ENCODE data around the gene ISYNA1.
A peak's percentile ranks its signal among the peaks of the same experiment; 100 is the strongest.

ISYNA1 gene

GRCh38 chr19:18456974-18457373, 19.0 kb upstream of the ISYNA1 start:
- WGBS (ENCODE audit: extremely low coverage, insufficient coverage, low lambda C conversion rate): no CpG with 5 or more reads among the region's 9 CpGs
- H2BK15ac ChIP-seq (replicated peaks; ENCODE audit: low read depth): no peak overlapping the region

DNA sequence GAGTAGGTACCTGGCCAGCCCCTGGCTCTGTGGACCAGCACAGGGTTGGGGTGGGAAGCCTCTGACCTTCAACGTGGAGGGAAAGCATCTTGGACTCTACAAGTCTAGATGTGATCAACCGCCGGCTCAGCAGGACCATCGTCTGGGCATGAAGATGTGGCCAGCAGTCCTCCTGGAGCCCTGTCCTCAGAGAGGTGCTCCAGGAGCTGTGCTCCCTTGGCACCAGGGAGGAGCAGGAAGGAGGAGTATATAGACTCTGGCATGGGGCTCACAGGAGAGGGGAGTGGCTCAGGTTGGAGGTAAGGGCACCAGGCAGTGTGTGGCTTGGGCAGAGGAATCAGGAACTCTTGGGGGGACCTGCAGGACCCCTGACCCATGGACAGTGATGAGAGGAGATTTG, 18.3 kb upstream of the ISYNA1 start:
- WGBS (ENCODE audit: extremely low coverage, insufficient coverage, low lambda C conversion rate): no CpG with 5 or more reads among the region's 4 CpGs

More at GRCh38 chr19:18456974-18457373, 19.0 kb upstream of the ISYNA1 start:
- Histone ChIP-seq H3K4ac (ENCODE audit: low read depth, low read length) (no peak overlapping the region), H3K27me3 (ENCODE audit: insufficient read depth, low read length, poor library complexity) (no peaks in the 10 kb centered on the region), H3K4me2 (ENCODE audit: low read length) (no peak overlapping the region), H3K27ac (ENCODE audit: low read depth, low read length) (no peak overlapping the region), H4K8ac (ENCODE audit: low read depth, low read length) (no peak overlapping the region), H4K5ac (ENCODE audit: low read length) (no peak overlapping the region), H2BK120ac (ENCODE audit: low read depth, low read length) (no peak overlapping the region), H2BK5ac (ENCODE audit: low read length) (no peak overlapping the region), H3K56ac (ENCODE audit: low read length) (no peak overlapping the region), H3K9ac (ENCODE audit: low read length) (no peak overlapping the region), H2AK5ac (ENCODE audit: low read length) (no peak overlapping the region), H3K18ac (ENCODE audit: low read length) (no peak overlapping the region), H3K4me1 (ENCODE audit: control insufficient read depth, low read depth, low read length) (peaks cover 3% of the 10 kb centered on the region), H3K4me3 (ENCODE audit: low read length) (no peak overlapping the region), H3K23ac (ENCODE audit: low read length) (no peak overlapping the region), H3K79me2 (ENCODE audit: control insufficient read depth, insufficient read depth, low read length) (no peaks in the 10 kb centered on the region), H3K36me3 (ENCODE audit: control insufficient read depth, insufficient read depth, low read length) (peaks cover 2% of the 10 kb centered on the region), H3K79me1 (ENCODE audit: low read length) (no peaks in the 10 kb centered on the region)
- no peak for DNase-seq

GRCh38 chr19:18453269-18454024, 15.5 kb upstream of the ISYNA1 start:
- Histone ChIP-seq H2BK5ac (ENCODE audit: low read length) (no peak overlapping the region), H3K27ac (ENCODE audit: low read depth, low read length) (no peak overlapping the region), H3K4ac (ENCODE audit: low read depth, low read length) (no peak overlapping the region), H3K36me3 (ENCODE audit: control insufficient read depth, insufficient read depth, low read length) (no peaks in the 10 kb centered on the region), H3K4me1 (ENCODE audit: control insufficient read depth, low read depth, low read length) (peaks cover 3% of the 10 kb centered on the region), H3K4me3 (ENCODE audit: low read length) (no peak overlapping the region), H3K56ac (ENCODE audit: low read length) (no peak overlapping the region), H3K4me2 (ENCODE audit: low read length) (no peak overlapping the region), H3K79me2 (ENCODE audit: control insufficient read depth, insufficient read depth, low read length) (no peaks in the 10 kb centered on the region), H3K18ac (ENCODE audit: low read length) (no peak overlapping the region), H3K9ac (ENCODE audit: low read length) (no peak overlapping the region), H2AK5ac (ENCODE audit: low read length) (no peak overlapping the region), H2BK15ac (replicated peaks; ENCODE audit: low read depth) (no peak overlapping the region), H3K27me3 (ENCODE audit: insufficient read depth, low read length, poor library complexity) (no peaks in the 10 kb centered on the region), H3K79me1 (ENCODE audit: low read length) (no peaks in the 10 kb centered on the region), H4K8ac (ENCODE audit: low read depth, low read length) (no peak overlapping the region), H3K23ac (ENCODE audit: low read length) (no peak overlapping the region), H2BK120ac (ENCODE audit: low read depth, low read length) (no peak overlapping the region), H4K5ac (ENCODE audit: low read length) (no peak overlapping the region)
- DNase-seq: no peak
- no CpG with 5 or more reads among the region's 10 CpGs for WGBS (ENCODE audit: extremely low coverage, insufficient coverage, low lambda C conversion rate)

More for the DNA sequence above, 18.3 kb upstream of the ISYNA1 start:
- Histone ChIP-seq H3K27ac (ENCODE audit: low read depth, low read length) (no peak overlapping the region), H3K9ac (ENCODE audit: low read length) (no peak overlapping the region), H3K36me3 (ENCODE audit: control insufficient read depth, insufficient read depth, low read length) (no peaks in the 10 kb centered on the region), H3K4me1 (ENCODE audit: control insufficient read depth, low read depth, low read length) (peaks cover 3% of the 10 kb centered on the region), H2BK15ac (replicated peaks; ENCODE audit: low read depth) (no peak overlapping the region), H3K23ac (ENCODE audit: low read length) (no peak overlapping the region), H2BK120ac (ENCODE audit: low read depth, low read length) (no peak overlapping the region), H3K4ac (ENCODE audit: low read depth, low read length) (no peak overlapping the region), H3K4me3 (ENCODE audit: low read length) (no peak overlapping the region), H3K56ac (ENCODE audit: low read length) (no peak overlapping the region), H3K27me3 (ENCODE audit: insufficient read depth, low read length, poor library complexity) (no peaks in the 10 kb centered on the region), H3K79me1 (ENCODE audit: low read length) (no peaks in the 10 kb centered on the region), H3K4me2 (ENCODE audit: low read length) (no peak overlapping the region), H4K5ac (ENCODE audit: low read length) (no peak overlapping the region), H4K8ac (ENCODE audit: low read depth, low read length) (no peak overlapping the region), H2BK5ac (ENCODE audit: low read length) (no peak overlapping the region), H2AK5ac (ENCODE audit: low read length) (no peak overlapping the region), H3K18ac (ENCODE audit: low read length) (no peak overlapping the region), H3K79me2 (ENCODE audit: control insufficient read depth, insufficient read depth, low read length) (no peaks in the 10 kb centered on the region)
- no peak for DNase-seq

DNA sequence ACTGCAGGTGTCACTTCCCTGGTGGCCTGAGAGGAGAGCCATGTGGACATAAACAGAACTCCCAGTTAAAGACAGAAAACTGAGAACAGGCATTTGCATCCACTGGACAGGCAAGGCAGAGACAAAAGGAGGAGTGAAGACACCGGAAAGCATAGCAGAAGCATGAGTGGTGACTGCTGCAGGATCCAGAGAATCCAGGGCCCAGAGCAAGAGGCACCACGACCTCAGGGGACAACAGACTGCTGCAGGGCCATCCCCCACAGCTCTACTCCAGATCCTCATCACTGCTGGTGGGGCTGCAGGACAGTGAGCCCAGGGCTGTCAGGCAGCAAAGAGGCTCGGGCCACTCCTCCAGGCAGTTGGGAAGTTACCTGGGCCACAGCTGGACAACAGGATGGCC, 14.5 kb upstream of the ISYNA1 start:
- Histone ChIP-seq H2BK15ac (replicated peaks; ENCODE audit: low read depth) (no peak overlapping the region), H3K4me2 (ENCODE audit: low read length) (no peak overlapping the region), H3K56ac (ENCODE audit: low read length) (no peak overlapping the region), H3K79me1 (ENCODE audit: low read length) (no peaks in the 10 kb centered on the region), H2BK5ac (ENCODE audit: low read length) (no peak overlapping the region), H4K5ac (ENCODE audit: low read length) (no peak overlapping the region), H2AK5ac (ENCODE audit: low read length) (no peak overlapping the region), H3K18ac (ENCODE audit: low read length) (no peak overlapping the region), H4K8ac (ENCODE audit: low read depth, low read length) (no peak overlapping the region), H3K4me3 (ENCODE audit: low read length) (no peak overlapping the region), H3K9ac (ENCODE audit: low read length) (no peak overlapping the region), H3K27ac (ENCODE audit: low read depth, low read length) (no peak overlapping the region), H3K4me1 (ENCODE audit: control insufficient read depth, low read depth, low read length) (no peaks in the 10 kb centered on the region), H3K79me2 (ENCODE audit: control insufficient read depth, insufficient read depth, low read length) (no peaks in the 10 kb centered on the region), H2BK120ac (ENCODE audit: low read depth, low read length) (no peak overlapping the region), H3K4ac (ENCODE audit: low read depth, low read length) (no peak overlapping the region), H3K27me3 (ENCODE audit: insufficient read depth, low read length, poor library complexity) (no peaks in the 10 kb centered on the region), H3K23ac (ENCODE audit: low read length) (no peak overlapping the region), H3K36me3 (ENCODE audit: control insufficient read depth, insufficient read depth, low read length) (no peaks in the 10 kb centered on the region)
- no peak for DNase-seq
- no CpG with 5 or more reads among the region's 3 CpGs for WGBS (ENCODE audit: extremely low coverage, insufficient coverage, low lambda C conversion rate)

- Histone ChIP-seq H3K18ac (ENCODE audit: low read length) (no peak overlapping the region), H2BK5ac (ENCODE audit: low read length) (no peak overlapping the region), H3K56ac (ENCODE audit: low read length) (no peak overlapping the region), H3K79me2 (ENCODE audit: control insufficient read depth, insufficient read depth, low read length) (no peaks in the 10 kb centered on the region), H3K27ac (ENCODE audit: low read depth, low read length) (no peak overlapping the region), H3K36me3 (ENCODE audit: control insufficient read depth, insufficient read depth, low read length) (no peaks in the 10 kb centered on the region), H3K4me2 (ENCODE audit: low read length) (no peak overlapping the region), H3K4ac (ENCODE audit: low read depth, low read length) (no peak overlapping the region), H3K4me3 (ENCODE audit: low read length) (no peak overlapping the region), H4K5ac (ENCODE audit: low read length) (no peak overlapping the region), H3K4me1 (ENCODE audit: control insufficient read depth, low read depth, low read length) (no peaks in the 10 kb centered on the region), H4K8ac (ENCODE audit: low read depth, low read length) (no peak overlapping the region), H2AK5ac (ENCODE audit: low read length) (no peak overlapping the region), H2BK15ac (replicated peaks; ENCODE audit: low read depth) (no peak overlapping the region), H2BK120ac (ENCODE audit: low read depth, low read length) (no peak overlapping the region), H3K9ac (ENCODE audit: low read length) (no peak overlapping the region), H3K27me3 (ENCODE audit: insufficient read depth, low read length, poor library complexity) (no peaks in the 10 kb centered on the region), H3K79me1 (ENCODE audit: low read length) (no peaks in the 10 kb centered on the region), H3K23ac (ENCODE audit: low read length) (no peak overlapping the region)
- DNase-seq: peak; percentile 58
- WGBS (ENCODE audit: extremely low coverage, insufficient coverage, low lambda C conversion rate): no CpG with 5 or more reads among the region's 26 CpGs
These were observed 13.3 kb upstream of the ISYNA1 start for GRCh38 chr19:18450931-18451836.
